HG02798 (cell line): Measurements from ENCODE around the gene RAD51B.
"Not testable (repeated sequence)": the region's sequence is repeated elsewhere in the genome, so short reads cannot be mapped to it uniquely, and the experiment has no call there.

Experiments used
- ATAC-seq: cut with Tn5 transposase; IDR thresholded peaks from one replicate; pipeline ENCODE4 v1.9.1; 2021; ENCODE audit warnings: mild to moderate bottlenecking; ENCODE audit not compliant: unreplicated experiment, poor library complexity

The RAD51B gene

GRCh38 chr14:68186500-68187276 is 367.1 kb downstream of the RAD51B start:
- ATAC-seq, result not testable (repeated sequence)

- ATAC-seq, result no peak
These were observed 368.6 kb downstream of the RAD51B start for GRCh38 chr14:68188174-68188573.

- ATAC-seq, result no peak
These were observed 370.5 kb downstream of the RAD51B start for GRCh38 chr14:68190032-68190431.

GRCh38 chr14:68191567-68192321 is 372.2 kb downstream of the RAD51B start:
- ATAC-seq, result no peak

- ATAC-seq, result no peak
These were observed 373.4 kb downstream of the RAD51B start for GRCh38 chr14:68192935-68193334.

GRCh38 chr14:68193970-68194681 is 374.5 kb downstream of the RAD51B start:
- no peak for ATAC-seq

- ATAC-seq, result no peak
These were observed 375.5 kb downstream of the RAD51B start for GRCh38 chr14:68195126-68195525.

GRCh38 chr14:68198713-68199495 is 379.3 kb downstream of the RAD51B start:
- no peak for ATAC-seq

GRCh38 chr14:68199554-68200151 is 380.1 kb downstream of the RAD51B start:
- ATAC-seq, result no peak

GRCh38 chr14:68203871-68204270 is 384.3 kb downstream of the RAD51B start:
- ATAC-seq, result no peak

GRCh38 chr14:68208218-68208617 is 388.6 kb downstream of the RAD51B start:
- ATAC-seq, result no peak

- no peak for ATAC-seq
These were observed 389.2 kb downstream of the RAD51B start for GRCh38 chr14:68208626-68209317.

- peak; percentile 90 for ATAC-seq
These were observed 391.2 kb downstream of the RAD51B start for GRCh38 chr14:68210729-68211299.

GRCh38 chr14:68211421-68211820 is 391.8 kb downstream of the RAD51B start:
- ATAC-seq, result no peak

- ATAC-seq, result no peak
These were observed 392.3 kb downstream of the RAD51B start for GRCh38 chr14:68211886-68212285.

GRCh38 chr14:68212361-68212760 is 392.8 kb downstream of the RAD51B start:
- no peak for ATAC-seq

GRCh38 chr14:68214431-68214830 is 394.9 kb downstream of the RAD51B start:
- no peak for ATAC-seq

GRCh38 chr14:68215629-68216028 is 396.1 kb downstream of the RAD51B start:
- ATAC-seq, result no peak

- no peak for ATAC-seq
These were observed 396.5 kb downstream of the RAD51B start for GRCh38 chr14:68216079-68216478.
